SH-SY5Y (cell line): Measurements from ENCODE around the gene OR2V2.

Experiments used
- GATA2 ChIP-seq: IDR thresholded peaks from 2 replicates; pipeline ENCODE4 v1.6.1; 2011; ENCODE audit warnings: mild to moderate bottlenecking, low read depth, low read length
- GATA3 ChIP-seq: IDR thresholded peaks from 2 replicates; pipeline ENCODE4 v1.6.1; 2011; ENCODE audit warnings: low read depth, mild to moderate bottlenecking, low read length, moderate library complexity

DNA sequence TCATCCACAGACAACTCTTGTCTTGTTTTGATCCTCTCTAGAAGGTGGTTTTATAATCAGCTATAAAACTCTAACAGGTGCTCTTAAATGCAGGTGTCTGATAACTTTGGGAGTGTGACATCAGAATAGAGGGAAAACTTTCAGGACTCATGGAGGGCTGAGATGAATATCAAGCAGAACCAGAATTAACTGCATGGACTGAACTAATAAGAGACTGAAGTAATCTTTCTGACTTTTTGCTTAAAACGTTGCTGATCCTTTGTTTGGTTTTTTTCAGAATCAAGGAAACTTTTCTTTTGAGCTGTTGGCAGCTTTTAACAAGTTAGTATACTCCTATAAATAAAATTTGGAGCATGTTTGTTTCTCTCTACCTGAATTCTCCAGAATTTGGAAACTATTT, 2.3 kb upstream of the OR2V2 start:
- TF ChIP-seq GATA2, result no peak
- TF ChIP-seq GATA3, result no peak
